Parathyroid adenoma (tissue), 2 donors: ENCODE measurements around the gene CNST.
"Not testable (repeated sequence)": the region's sequence is repeated elsewhere in the genome, so short reads cannot be mapped to it uniquely, and the experiment has no call there.

ENCODE experiments used
- H2AFZ ChIP-seq: fragments of 300-600 bp; sonication (generic); one replicate; pipeline ENCODE4 v1.7.0; 2017; ENCODE audit warnings: antibody characterized with exemption, mild to moderate bottlenecking
- H3K27ac ChIP-seq: fragments of 300-600 bp; sonication (generic); one replicate; pipeline ENCODE4 v1.7.0; 2017
- H3K27me3 ChIP-seq: fragments of 300-600 bp; sonication (generic); one replicate; pipeline ENCODE4 v1.7.0; 2017; ENCODE audit warnings: low read length; ENCODE audit not compliant: control insufficient read depth, insufficient read depth
- H3K36me3 ChIP-seq: fragments of 300-600 bp; sonication (generic); one replicate; pipeline ENCODE4 v1.7.0; 2017; ENCODE audit warnings: low read length; ENCODE audit not compliant: control insufficient read depth, insufficient read depth
- H3K4me1 ChIP-seq: fragments of 300-600 bp; sonication (generic); one replicate; pipeline ENCODE4 v1.7.0; 2017; ENCODE audit warnings: control low read depth
- H3K4me2 ChIP-seq: fragments of 300-600 bp; sonication (generic); one replicate; pipeline ENCODE4 v1.7.0; 2017; ENCODE audit warnings: low read length
- H3K4me3 ChIP-seq: fragments of 300-600 bp; sonication (generic); one replicate; pipeline ENCODE4 v1.7.0; 2017; ENCODE audit warnings: low read depth, low read length
- H3K79me2 ChIP-seq: fragments of 300-600 bp; sonication (generic); one replicate; pipeline ENCODE4 v1.7.0; 2017; ENCODE audit warnings: control low read depth
- H3K9ac ChIP-seq: fragments of 300-600 bp; sonication (generic); one replicate; pipeline ENCODE4 v1.7.0; 2017; ENCODE audit warnings: mild to moderate bottlenecking
- H3K9me3 ChIP-seq: fragments of 300-600 bp; sonication (generic); one replicate; pipeline ENCODE4 v1.7.0; 2017; ENCODE audit warnings: low read length; ENCODE audit not compliant: control insufficient read depth
- TF ChIP-seq, protein P1 (sequence below): fragments of 300-600 bp; sonication (generic); IDR thresholded peaks from one replicate; pipeline ENCODE4 v1.7.0; 2017; ENCODE audit warnings: antibody characterized with exemption, mild to moderate bottlenecking
- donor health status: primary hyperparathyroidism.

CNST gene

DNA sequence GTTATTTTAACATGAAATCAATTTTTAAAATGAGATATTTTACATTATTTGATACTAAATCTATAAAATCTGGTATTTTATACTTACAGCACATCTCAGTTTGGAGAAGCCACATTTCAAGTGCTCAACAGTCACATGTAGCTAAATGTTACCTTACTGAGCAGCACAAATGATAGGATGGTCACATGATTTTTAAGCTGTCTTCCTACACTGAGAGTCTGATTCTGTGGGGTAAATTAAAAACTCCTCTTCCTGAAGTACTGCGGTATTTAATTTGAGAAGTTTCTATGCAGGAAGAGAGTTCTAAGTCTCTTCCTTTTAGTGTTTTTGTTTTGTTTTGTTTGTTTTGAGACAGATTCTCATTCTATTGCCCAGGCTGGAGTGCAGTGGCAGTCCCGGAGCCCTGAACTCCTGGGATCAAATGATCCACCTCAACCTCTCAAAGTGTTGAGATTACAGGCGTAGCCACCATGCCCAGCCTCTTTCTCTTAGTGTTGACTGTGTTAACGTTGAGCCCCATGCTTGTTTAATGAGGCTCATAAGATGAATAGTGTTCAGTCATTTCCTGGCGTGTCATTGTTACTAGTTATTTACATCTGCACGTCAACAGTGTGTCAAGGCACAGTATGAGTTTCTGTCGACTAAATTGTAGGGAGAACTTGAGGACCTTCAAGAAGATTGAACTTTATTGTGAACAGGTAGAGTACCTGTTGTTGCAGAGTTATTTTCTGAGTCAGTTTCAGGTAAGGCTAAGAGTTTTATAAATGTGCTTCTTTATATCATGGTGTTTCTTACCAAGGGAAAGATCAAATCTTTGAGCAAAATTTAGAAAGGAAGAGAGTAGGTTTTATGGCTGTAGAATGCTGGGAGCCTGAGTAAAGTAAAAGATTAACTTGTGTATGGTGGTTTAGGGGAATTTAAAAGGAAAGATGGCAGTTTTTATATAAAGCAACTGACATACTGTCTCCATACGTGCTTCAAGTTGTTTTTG is 3.3 kb downstream of the CNST start:
- H3K9ac ChIP-seq, result no peak overlapping the region
- TF ChIP-seq, protein P1, sequence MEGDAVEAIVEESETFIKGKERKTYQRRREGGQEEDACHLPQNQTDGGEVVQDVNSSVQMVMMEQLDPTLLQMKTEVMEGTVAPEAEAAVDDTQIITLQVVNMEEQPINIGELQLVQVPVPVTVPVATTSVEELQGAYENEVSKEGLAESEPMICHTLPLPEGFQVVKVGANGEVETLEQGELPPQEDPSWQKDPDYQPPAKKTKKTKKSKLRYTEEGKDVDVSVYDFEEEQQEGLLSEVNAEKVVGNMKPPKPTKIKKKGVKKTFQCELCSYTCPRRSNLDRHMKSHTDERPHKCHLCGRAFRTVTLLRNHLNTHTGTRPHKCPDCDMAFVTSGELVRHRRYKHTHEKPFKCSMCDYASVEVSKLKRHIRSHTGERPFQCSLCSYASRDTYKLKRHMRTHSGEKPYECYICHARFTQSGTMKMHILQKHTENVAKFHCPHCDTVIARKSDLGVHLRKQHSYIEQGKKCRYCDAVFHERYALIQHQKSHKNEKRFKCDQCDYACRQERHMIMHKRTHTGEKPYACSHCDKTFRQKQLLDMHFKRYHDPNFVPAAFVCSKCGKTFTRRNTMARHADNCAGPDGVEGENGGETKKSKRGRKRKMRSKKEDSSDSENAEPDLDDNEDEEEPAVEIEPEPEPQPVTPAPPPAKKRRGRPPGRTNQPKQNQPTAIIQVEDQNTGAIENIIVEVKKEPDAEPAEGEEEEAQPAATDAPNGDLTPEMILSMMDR, result no peak
- H2AFZ ChIP-seq, result no peak overlapping the region
- no peaks in the 10 kb centered on the region for H3K9me3 ChIP-seq
- H3K4me2 ChIP-seq, result no peak overlapping the region
- H3K27me3 ChIP-seq, result no peaks in the 10 kb centered on the region
- peaks cover 3% of the 10 kb centered on the region for H3K4me1 ChIP-seq
- H3K27ac ChIP-seq, result peak overlapping the region; percentile 21
- H3K79me2 ChIP-seq, result peaks cover 11% of the 10 kb centered on the region
- no peaks in the 10 kb centered on the region for H3K36me3 ChIP-seq
- H3K4me3 ChIP-seq, result no peak overlapping the region

DNA sequence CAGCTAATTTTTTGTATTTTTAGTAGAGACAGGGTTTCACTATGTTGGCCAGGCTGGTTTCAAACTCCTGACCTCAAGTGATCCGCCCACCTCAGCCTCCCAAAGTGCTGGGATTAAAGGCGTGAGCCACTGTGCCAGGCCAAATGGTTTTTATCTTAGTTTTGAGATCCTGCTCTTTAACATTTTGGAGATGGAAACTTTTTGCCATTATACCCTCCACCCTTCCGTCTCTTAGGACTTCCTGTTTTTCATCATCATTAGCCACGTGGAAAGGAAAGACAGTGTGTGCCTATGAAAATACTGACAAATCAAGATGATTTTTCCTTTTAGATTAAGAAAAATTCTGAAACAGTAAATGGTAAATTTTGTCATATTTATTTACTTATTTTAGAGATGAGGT is 5.1 kb downstream of the CNST start:
- H3K4me2 ChIP-seq, H3K9ac ChIP-seq, H3K9me3 ChIP-seq, H3K27me3 ChIP-seq, H3K4me3 ChIP-seq, H2AFZ ChIP-seq, H3K36me3 ChIP-seq, H3K4me1 ChIP-seq: not testable (repeated sequence)
- Histone ChIP-seq H3K79me2 (peaks cover 11% of the 10 kb centered on the region), H3K27ac (peak overlapping the region; percentile 46)

DNA sequence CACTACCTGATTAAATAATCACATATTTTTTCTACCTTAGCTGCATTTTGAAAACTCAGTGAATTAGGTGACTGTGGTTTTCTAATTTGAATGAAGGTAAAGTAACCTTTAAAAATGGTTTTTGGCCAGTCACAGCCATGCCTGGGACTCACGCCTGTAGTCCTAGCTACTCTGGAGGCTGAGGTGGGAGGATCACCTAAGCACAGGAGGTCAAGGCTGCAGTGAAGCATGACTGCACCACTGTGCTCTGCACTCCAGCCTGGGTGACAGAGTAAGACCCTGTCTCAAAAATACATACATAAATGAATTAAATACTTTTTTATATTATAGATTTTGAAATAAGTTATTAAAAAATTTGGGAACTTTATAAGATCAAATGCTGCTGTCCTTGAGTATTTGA is 5.7 kb downstream of the CNST start:
- Histone ChIP-seq H3K4me3 (no peak overlapping the region), H3K9me3 (no peaks in the 10 kb centered on the region), H3K4me1 (peaks cover 3% of the 10 kb centered on the region), H3K9ac (no peak overlapping the region), H3K36me3 (no peaks in the 10 kb centered on the region), H3K27ac (no peak overlapping the region), H3K4me2 (no peak overlapping the region), H3K27me3 (no peaks in the 10 kb centered on the region), H2AFZ (no peak overlapping the region), H3K79me2 (peaks cover 11% of the 10 kb centered on the region)
- TF ChIP-seq, protein P1, result no peak

DNA sequence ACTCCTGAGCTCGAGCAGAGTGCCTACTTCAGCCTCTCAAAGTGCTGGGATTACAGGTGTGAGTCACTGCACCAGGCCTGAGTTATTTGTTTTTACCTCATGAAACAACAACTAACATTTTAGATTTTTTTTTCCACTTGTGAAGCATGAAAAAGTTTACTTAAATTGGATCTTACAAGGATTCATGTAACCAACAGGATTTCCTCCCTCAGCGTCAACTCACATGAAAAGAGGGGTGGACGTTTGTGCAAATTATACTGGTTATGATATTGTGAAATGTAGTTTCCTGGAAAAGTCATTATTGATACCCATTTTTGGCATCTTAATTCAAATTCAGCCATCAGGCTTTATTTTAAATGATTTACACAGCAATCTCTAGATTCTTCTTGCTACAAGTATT is 6.5 kb downstream of the CNST start:
- Histone ChIP-seq H3K27ac (no peak overlapping the region), H2AFZ (no peak overlapping the region), H3K4me3 (no peak overlapping the region), H3K79me2 (peaks cover 11% of the 10 kb centered on the region), H3K4me1 (peaks cover 3% of the 10 kb centered on the region), H3K27me3 (no peaks in the 10 kb centered on the region), H3K4me2 (no peak overlapping the region), H3K9ac (no peak overlapping the region), H3K9me3 (no peaks in the 10 kb centered on the region), H3K36me3 (no peaks in the 10 kb centered on the region)
- TF ChIP-seq, protein P1, result no peak

DNA sequence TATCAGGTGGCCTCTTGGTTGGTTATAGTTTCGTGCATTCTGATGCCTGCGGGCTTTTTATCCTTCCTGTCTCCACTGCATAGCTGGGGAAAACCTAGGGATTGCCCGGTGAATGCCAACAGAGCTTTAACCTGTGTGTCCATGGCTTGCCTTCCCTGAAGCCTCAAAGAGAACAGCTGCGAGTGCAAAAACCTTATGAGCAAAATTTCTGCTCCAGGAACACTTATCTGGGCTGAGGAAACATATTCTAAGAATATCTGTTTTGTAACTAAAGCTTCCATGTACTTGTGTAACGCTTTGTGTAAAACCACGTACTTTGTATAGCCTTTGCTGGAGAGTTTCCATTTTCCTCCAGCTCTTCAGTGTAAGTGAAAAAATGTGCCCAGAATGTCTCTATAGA is 7.2 kb downstream of the CNST start:
- TF ChIP-seq, protein P1, result no peak
- Histone ChIP-seq H3K27me3 (no peaks in the 10 kb centered on the region), H3K4me1 (no peaks in the 10 kb centered on the region), H3K79me2 (peaks cover 11% of the 10 kb centered on the region), H3K4me2 (no peak overlapping the region), H2AFZ (no peak overlapping the region), H3K9me3 (no peaks in the 10 kb centered on the region), H3K27ac (no peak overlapping the region), H3K4me3 (no peak overlapping the region), H3K9ac (no peak overlapping the region), H3K36me3 (no peaks in the 10 kb centered on the region)
